Stimulated activated CD8-positive, alpha-beta memory T cell treated with anti-CD3 and anti-CD28 coated beads, Interleukin-15, amount 100 ng/mL, for 4 hours (primary cell): ENCODE measurements around the gene APBA3.
A peak's percentile ranks its signal among the peaks of the same experiment; 100 is the strongest.

ENCODE experiments used
- DNase-seq, 2 donors: peaks; one replicate each; pipeline ENCODE4 v3.0.0-alpha.2; 2020; ENCODE audit warnings: low read depth in 2 of 2

APBA3 gene

GRCh38 chr19:3748965-3749364 is 12.5 kb downstream of the APBA3 start:
- no peak for DNase-seq

- no peak for DNase-seq
These were observed 15.0 kb downstream of the APBA3 start for GRCh38 chr19:3746371-3747056.

GRCh38 chr19:3745363-3746045 is 16.0 kb downstream of the APBA3 start:
- no peak for DNase-seq

GRCh38 chr19:3743486-3743885 is 18.0 kb downstream of the APBA3 start:
- no peak for DNase-seq

GRCh38 chr19:3740431-3740830 is 21.1 kb downstream of the APBA3 start:
- no peak for DNase-seq

GRCh38 chr19:3738477-3739220 is 22.8 kb downstream of the APBA3 start:
- no peak for DNase-seq

- no peak for DNase-seq
These were observed 23.8 kb downstream of the APBA3 start for GRCh38 chr19:3737487-3738205.

GRCh38 chr19:3736106-3736724 is 25.3 kb downstream of the APBA3 start:
- no peak for DNase-seq

- no peak for DNase-seq
These were observed 27.2 kb downstream of the APBA3 start for GRCh38 chr19:3734310-3734600.

GRCh38 chr19:3733549-3734309 is 27.8 kb downstream of the APBA3 start:
- DNase-seq, result no peak

GRCh38 chr19:3732108-3732507 is 29.4 kb downstream of the APBA3 start:
- no peak for DNase-seq

GRCh38 chr19:3730457-3730958 is 31.0 kb downstream of the APBA3 start:
- no peak for DNase-seq

- DNase-seq, result no peak
These were observed 35.7 kb downstream of the APBA3 start for GRCh38 chr19:3725640-3726310.

GRCh38 chr19:3725121-3725520 is 36.4 kb downstream of the APBA3 start:
- no peak for DNase-seq

GRCh38 chr19:3723883-3724282 is 37.6 kb downstream of the APBA3 start:
- DNase-seq, result no peak

- no peak for DNase-seq
These were observed 38.4 kb downstream of the APBA3 start for GRCh38 chr19:3723110-3723488.

GRCh38 chr19:3722443-3723109 is 38.9 kb downstream of the APBA3 start:
- DNase-seq, result no peak

- DNase-seq, result no peak
These were observed 39.5 kb downstream of the APBA3 start for GRCh38 chr19:3721887-3722442.

- DNase-seq, result peak; percentile 65
These were observed 40.2 kb downstream of the APBA3 start for GRCh38 chr19:3721131-3721886.
